Measurements from ENCODE around the gene HSDL1. TPM values are rescaled to one million over a fixed set of nuclear protein-coding genes. Genes with fewer than 3 reads are reported as not detected.

The HSDL1 gene
- total RNA-seq, 1 donor from 2014 or later, result 50.2 TPM

DNA sequence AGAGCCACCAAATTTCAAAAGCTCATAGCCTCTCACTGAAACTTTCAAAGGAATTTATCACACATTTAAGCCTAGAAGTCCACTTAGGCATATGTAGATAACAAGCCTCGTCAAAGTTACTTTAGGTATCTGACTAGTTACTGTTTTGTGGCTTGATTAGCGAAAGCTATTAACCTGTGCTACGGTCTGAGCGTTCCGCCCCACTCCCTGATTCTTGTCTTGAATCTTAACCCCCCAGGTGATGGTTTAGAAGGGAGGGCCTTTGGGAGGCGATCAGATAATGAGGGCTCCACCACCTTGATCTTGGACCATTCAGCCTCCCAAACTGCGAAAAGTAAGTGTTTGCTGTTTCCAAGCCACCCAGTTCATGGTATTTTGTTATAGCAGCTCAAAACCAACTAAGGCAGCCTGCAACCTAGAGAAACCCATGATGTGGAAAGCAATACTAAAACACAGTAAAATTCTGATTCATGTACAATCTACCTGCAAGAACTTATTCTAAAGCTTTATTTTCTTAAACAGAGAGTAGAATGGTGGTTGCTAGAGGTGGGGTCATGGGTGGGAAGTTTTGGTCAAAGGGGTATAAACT is 7.1 kb downstream of the HSDL1 start:
- peaks cover 23% of the 10 kb centered on the region for H3K4me1 Mint-ChIP-seq (ENCODE audit: unreplicated experiment)
- H3K9me3 Mint-ChIP-seq (ENCODE audit: unreplicated experiment), result no peaks in the 10 kb centered on the region
- no peak for DNase-seq (ENCODE audit: low spot score)
- no peak overlapping the region for H3K27ac Mint-ChIP-seq (ENCODE audit: unreplicated experiment)
- no peak overlapping the region for H3K4me3 Mint-ChIP-seq (ENCODE audit: unreplicated experiment)
- TF ChIP-seq CTCF (IDR thresholded peaks at IDR 0.05; ENCODE audit: unreplicated experiment), result no peak
- H3K27me3 Mint-ChIP-seq (ENCODE audit: unreplicated experiment), result peaks cover 7% of the 10 kb centered on the region
- H3K36me3 Mint-ChIP-seq (ENCODE audit: low read depth, unreplicated experiment), result peaks cover 4% of the 10 kb centered on the region

- Mint-ChIP-seq H3K27ac (ENCODE audit: unreplicated experiment) (no peak overlapping the region), H3K4me1 (ENCODE audit: unreplicated experiment) (peaks cover 23% of the 10 kb centered on the region), H3K36me3 (ENCODE audit: low read depth, unreplicated experiment) (peaks cover 4% of the 10 kb centered on the region), H3K9me3 (ENCODE audit: unreplicated experiment) (no peaks in the 10 kb centered on the region), H3K4me3 (ENCODE audit: unreplicated experiment) (no peak overlapping the region), H3K27me3 (ENCODE audit: unreplicated experiment) (peaks cover 7% of the 10 kb centered on the region)
- no peak for DNase-seq (ENCODE audit: low spot score)
- no peak for TF ChIP-seq CTCF (IDR thresholded peaks at IDR 0.05; ENCODE audit: unreplicated experiment)
Observed at GRCh38 chr16:84137287-84137686, 7.7 kb downstream of the HSDL1 start.

- no peak overlapping the region for H3K4me3 Mint-ChIP-seq (ENCODE audit: unreplicated experiment)
- peak overlapping the region; percentile 50 for H3K27ac Mint-ChIP-seq (ENCODE audit: unreplicated experiment)
- no peaks in the 10 kb centered on the region for H3K9me3 Mint-ChIP-seq (ENCODE audit: unreplicated experiment)
- peaks cover 23% of the 10 kb centered on the region for H3K4me1 Mint-ChIP-seq (ENCODE audit: unreplicated experiment)
- no peak for DNase-seq (ENCODE audit: low spot score)
- peaks cover 4% of the 10 kb centered on the region for H3K36me3 Mint-ChIP-seq (ENCODE audit: low read depth, unreplicated experiment)
- peaks cover 7% of the 10 kb centered on the region for H3K27me3 Mint-ChIP-seq (ENCODE audit: unreplicated experiment)
- TF ChIP-seq CTCF (IDR thresholded peaks at IDR 0.05; ENCODE audit: unreplicated experiment), result no peak
Observed at GRCh38 chr16:84136331-84137125, 8.4 kb downstream of the HSDL1 start.

DNA sequence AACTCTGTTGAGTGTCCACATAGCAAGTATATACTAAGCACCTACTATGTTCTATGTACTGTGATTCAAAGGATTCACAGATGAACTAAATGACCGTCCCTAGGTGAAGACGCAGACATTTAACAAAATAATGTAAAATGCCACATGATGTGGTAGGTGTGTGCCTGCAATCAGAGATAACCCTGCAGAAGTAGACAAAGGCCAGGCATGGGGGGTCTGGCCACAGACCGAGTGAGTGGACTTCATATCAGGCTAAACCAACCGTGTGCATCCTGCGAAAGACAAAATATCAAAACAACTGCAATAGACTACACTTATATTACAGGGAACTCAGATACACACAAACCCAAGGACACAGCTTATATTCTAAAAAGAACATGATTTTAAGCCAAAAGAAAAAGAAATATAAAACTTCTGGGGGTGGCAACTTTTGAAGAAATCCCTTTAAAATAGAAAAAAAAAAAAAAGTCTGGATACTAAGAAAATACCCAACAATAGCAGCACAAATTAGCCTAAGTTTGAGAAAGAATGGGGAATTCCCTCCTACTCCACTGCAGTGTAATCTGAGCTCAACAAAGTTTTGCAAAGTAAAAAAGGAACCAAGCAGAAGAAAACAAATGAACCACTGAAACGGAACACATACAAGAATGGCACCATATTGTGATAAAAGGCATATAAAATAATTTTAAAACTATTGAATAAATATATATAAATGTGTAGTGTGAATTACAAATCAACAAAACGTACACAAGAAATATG is 12.3 kb downstream of the HSDL1 start:
- no peak for TF ChIP-seq CTCF (IDR thresholded peaks at IDR 0.05; ENCODE audit: unreplicated experiment)
- no peak for DNase-seq (ENCODE audit: low spot score)
- H3K4me1 Mint-ChIP-seq (ENCODE audit: unreplicated experiment), result peaks cover 6% of the 10 kb centered on the region
- H3K27ac Mint-ChIP-seq (ENCODE audit: unreplicated experiment), result no peak overlapping the region
- peaks cover 5% of the 10 kb centered on the region for H3K27me3 Mint-ChIP-seq (ENCODE audit: unreplicated experiment)
- H3K36me3 Mint-ChIP-seq (ENCODE audit: low read depth, unreplicated experiment), result peaks cover 15% of the 10 kb centered on the region
- H3K4me3 Mint-ChIP-seq (ENCODE audit: unreplicated experiment), result no peak overlapping the region
- H3K9me3 Mint-ChIP-seq (ENCODE audit: unreplicated experiment), result no peaks in the 10 kb centered on the region

Measured in endothelial cell (in vitro differentiated cells).